RKO (cell line): ENCODE measurements around the gene HECTD4.
A peak's percentile ranks its signal among the peaks of the same experiment; 100 is the strongest.

ENCODE experiments used
- DNase-seq: peaks from one replicate; pipeline ENCODE4 v3.0.0-alpha.2; 2016; ENCODE audit warnings: low spot score

HECTD4 gene

GRCh38 chr12:112321245-112321644, 61.0 kb downstream of the HECTD4 start:
- no peak for DNase-seq

- no peak for DNase-seq
Observed at GRCh38 chr12:112319395-112319794, 62.8 kb downstream of the HECTD4 start.

- DNase-seq: no peak
Observed at GRCh38 chr12:112317481-112317880, 64.8 kb downstream of the HECTD4 start.

GRCh38 chr12:112314981-112315380, 67.2 kb downstream of the HECTD4 start:
- DNase-seq: no peak

DNA sequence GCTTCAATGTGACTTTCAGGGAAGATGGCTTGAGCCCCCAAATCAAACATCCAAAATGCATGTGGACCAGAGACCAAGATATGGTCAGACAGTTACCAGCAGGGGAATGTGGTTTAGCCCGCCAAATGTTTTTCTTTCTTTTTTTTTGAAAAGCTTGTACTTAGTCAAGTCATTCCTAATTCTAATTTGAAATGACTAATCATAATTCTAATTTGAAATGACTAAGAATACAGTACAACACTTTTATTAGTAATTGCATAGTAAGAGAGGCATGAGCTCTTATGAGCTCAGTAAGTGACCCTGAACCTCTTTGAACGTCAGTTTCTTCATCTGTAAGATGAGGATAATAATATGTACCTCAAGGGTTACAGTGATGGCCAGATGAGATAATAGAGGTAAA, 72.4 kb downstream of the HECTD4 start:
- peak; percentile 8 for DNase-seq

DNA sequence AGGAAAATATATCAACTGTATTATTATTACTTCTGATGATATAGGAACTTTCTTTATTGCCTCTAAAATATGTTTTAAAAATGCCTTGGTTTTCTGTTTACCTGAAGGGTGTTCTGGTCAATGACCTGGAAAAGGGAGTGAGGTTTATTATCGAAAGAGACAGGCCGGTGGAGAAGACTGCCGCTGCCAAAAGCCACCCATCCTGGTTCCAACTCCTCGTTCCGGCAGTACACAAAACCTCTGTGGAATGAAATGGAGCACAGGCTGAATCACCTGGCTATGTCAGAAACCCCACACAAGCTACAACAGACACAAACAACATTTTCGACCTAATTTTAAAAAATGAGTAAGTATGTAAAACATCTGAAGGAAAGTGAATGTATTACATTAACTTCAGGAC, 73.6 kb downstream of the HECTD4 start:
- DNase-seq: no peak

DNA sequence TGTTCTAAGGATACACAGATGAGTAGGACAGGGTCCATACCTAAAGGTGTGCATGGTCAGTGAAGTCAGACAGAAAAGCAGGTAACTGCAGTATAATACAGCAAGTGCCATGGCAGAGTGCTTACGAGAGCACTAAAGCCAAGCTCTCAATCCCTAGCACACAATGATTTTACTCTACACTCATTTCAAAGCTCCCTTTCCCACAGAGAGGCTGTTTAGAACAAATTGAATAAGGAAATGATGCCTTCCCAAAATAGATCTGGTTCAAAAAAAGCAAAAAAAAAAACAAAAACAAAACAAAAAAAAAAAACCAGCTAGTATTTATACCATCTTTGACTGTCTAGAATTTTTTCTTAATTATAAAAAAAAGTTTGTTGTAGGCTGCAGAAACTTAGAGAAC, 74.1 kb downstream of the HECTD4 start:
- DNase-seq: no peak

GRCh38 chr12:112307317-112308011, 74.8 kb downstream of the HECTD4 start:
- no peak for DNase-seq

DNA sequence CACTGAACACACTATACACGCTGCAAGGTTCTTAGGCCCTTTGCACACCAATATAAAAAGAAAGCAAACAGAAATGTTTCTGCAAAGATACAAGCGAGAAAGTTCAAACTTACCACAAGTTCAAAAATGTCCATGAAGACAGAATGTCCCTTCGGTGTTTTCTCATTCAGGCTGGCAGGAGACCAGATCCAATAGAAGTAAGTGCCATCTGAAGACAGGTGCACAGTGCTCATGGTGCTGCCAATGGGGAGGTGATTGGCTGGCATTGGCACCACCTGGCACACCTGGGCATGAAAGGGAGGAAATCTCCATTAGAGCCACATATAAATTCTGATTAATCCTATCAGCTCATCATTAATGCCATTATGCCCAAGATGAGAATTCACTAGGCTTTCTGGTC, 76.3 kb downstream of the HECTD4 start:
- DNase-seq: no peak

DNA sequence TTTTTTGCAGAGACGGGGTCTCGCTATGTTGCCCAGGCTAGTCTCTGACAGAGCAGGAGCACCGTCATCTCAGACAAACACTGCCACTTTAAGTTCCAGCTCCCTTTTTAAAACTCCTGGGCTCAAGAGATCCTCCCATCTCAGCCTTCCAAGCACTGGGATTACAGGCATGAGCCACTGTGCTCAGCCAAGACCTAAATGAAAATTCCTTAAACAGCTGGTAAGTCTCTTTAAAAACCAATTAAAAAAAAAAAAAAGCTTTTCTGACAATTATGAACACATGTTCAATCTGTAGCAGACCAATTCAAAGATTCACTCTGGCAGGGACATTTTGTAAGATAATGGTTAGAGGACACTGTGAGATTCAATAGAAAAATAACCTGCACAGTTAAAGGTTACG, 77.8 kb downstream of the HECTD4 start:
- no peak for DNase-seq

- DNase-seq: no peak
Observed at GRCh38 chr12:112303799-112304198, 78.4 kb downstream of the HECTD4 start.

- DNase-seq: no peak
Observed at GRCh38 chr12:112303004-112303403, 79.2 kb downstream of the HECTD4 start.

- no peak for DNase-seq
Observed at GRCh38 chr12:112299704-112300103, 82.5 kb downstream of the HECTD4 start.

DNA sequence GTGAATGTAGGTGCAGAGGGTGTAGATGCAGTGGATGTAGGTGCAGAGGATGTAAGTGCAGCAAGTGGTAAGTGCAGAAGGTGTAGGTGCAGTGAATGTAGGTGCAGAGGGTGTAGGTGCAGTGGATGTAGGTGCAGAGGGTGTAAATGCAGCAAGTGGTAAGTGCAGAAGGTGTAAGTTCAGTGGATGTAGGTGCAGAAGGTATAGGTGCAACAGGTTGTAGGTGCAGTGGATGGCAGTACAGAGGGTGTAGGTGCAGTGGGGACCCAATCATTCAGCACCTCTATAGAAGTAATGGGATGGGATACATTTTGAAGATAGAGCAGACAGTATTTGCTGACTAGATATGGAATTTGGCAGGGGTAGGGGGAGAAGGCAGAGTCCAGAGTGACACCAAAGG, 85.0 kb downstream of the HECTD4 start:
- DNase-seq: no peak

DNA sequence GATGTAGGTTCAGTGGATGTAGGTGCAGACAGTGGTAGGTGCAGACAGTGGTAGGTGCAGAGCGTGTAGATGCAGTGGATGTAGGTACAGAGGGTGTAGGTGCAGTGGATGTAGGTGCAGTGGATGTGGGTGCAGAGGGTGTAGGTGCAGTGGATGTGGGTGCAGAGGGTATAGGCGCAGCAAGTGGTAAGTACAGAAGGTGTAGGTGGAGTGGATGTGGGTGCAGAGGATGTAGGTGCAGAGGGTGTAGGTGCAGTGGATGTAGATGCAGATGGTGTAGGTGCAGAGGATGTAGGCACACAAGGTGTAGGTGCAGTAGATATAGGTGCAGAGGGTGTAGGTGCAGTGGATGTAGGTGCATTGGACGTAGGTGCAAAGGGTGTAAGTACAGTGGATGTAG, 86.0 kb downstream of the HECTD4 start:
- no peak for DNase-seq

GRCh38 chr12:112294793-112295192, 87.4 kb downstream of the HECTD4 start:
- peak; percentile 12 for DNase-seq

DNA sequence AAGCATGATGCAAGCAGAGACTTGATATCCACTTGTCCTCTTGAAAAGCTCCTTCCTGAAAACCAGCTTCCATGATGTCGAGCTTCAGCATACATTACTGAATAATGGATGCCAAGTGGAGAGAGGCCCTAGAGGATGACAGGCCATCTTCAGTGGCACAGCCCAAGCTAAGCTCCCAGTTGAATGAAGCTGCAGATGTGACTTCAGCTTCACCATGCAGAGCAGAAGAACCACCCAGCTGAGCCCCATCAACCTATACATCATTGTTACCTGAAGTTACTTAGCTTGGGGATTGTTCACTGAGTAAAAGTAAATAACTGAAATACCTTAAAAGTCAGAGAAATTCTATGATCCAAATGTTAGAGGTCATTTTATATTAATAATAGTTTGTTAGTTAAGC, 93.6 kb downstream of the HECTD4 start:
- no peak for DNase-seq

- no peak for DNase-seq
Observed at GRCh38 chr12:112285600-112286401, 96.4 kb downstream of the HECTD4 start.

DNA sequence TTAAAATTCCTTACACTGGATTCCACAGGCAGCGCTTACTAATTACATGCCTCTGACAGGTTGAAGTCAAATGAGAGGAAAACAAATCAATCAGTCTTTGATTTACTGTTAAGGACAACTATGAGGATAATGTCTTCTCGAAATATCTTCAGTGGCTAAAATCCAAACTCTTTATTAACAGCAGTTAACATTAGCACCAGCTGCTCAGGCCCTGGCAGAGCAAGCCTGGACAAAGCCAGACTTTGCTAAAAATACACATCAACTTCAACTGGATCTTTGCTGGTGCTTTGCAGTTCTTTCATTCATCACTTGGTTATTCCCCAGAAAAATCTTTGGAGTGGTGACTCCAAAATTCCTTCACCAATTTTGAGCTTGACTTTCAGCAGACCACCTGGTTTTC, 98.7 kb downstream of the HECTD4 start:
- no peak for DNase-seq

- DNase-seq: no peak
Observed at GRCh38 chr12:112282920-112283319, 99.3 kb downstream of the HECTD4 start.

DNA sequence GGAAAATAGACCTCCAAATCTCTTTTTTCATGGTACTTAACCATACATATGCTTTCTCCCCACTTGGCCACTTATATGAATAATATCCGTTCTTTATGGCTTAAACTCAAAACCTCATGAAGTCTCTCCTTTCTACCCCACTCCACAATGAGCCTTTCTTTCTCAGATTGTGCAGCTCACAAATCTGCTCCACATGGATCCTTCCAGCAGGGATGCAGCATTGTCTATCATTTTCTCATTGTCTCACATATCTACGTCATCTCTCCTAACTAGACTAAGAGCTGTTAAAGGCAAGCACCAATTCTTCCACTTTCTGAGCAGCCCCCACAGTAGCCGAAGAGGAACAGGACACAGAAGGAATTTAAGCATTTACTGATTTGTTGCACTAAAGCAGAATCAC, 106.4 kb downstream of the HECTD4 start:
- DNase-seq: no peak

GRCh38 chr12:112275207-112275606, 107.0 kb downstream of the HECTD4 start:
- DNase-seq: no peak

DNA sequence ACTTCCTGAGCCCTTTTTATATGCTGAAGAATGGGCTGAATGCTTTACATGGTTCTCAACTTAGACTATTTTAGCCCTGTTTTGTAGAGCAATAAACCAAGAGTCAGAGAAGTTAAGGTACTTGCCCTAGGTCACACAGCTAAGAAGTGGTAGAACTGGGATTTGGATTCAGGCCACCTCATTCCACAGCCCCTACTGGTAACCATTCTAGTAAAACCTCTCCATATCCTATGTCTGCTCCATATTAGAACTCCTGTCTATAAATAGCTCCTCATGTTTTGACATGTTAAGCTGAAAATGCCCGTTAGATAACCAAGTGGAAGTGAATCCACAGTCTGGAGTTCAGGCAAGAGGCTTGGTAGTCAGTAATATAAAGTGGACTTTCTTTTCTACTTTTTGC, 111.6 kb downstream of the HECTD4 start:
- DNase-seq: no peak

DNA sequence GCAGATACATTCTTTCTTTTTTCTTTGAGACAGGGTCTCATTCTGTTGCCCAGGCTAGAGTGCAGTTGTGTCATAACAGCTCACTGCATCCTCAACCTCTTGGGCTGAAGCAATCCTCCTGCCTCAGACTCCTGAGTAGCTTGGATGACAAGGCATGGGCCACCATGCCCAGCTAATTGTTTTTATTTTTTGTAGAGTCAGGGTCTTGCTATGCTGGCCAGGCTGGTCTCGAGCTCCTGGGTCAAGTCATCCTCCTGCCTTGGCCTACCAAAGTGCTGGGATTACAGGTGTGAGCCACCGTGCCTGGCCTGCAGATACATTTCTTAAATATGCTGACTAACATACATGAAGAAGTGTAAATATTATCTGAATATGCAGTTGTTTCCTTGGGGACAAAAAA, 115.8 kb downstream of the HECTD4 start:
- no peak for DNase-seq
